CD4-positive, alpha-beta T cell treated with Interleukin-4 for 1 hour (primary cell): ENCODE results near the gene HMGXB3.
"Not testable (repeated sequence)": the region's sequence is repeated elsewhere in the genome, so short reads cannot be mapped to it uniquely, and the experiment has no call there.

Experiments
- DNase-seq, 2 donors: peaks; one replicate each; pipeline ENCODE4 v3.0.0-alpha.2; 2020 to 2022

The HMGXB3 gene

DNA sequence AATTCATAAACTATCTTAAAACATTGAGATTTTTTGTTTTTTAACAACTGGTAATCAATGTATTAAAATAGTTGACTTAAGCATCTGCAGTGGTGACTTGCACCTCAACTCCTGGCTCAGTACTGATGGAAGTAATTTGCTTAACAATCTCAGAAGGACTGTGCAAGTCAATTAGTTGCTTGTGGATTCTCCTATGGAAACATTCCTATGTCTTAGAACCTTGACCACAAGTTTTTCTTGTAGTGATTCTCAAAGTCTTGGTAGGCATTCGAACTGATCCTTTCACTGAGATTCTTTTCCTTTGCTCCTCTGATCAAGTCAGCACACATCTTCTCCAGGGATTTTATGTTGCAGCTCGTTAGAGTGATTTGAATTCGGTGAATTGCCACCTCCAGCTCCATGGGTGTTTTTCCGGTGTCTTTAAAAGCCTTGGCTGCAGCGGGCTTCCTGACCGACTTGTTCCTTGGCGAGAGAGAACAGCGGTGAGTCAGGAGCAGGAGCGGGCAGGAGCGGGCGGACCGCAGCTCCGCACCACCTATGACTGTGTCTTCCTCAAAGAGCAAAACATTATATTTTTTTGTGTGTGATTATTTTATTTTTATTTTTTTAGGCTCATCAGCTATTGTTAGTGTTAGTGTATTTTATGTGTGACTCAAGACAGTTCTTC, 21.1 kb downstream of the HMGXB3 start:
- DNase-seq = no peak

DNA sequence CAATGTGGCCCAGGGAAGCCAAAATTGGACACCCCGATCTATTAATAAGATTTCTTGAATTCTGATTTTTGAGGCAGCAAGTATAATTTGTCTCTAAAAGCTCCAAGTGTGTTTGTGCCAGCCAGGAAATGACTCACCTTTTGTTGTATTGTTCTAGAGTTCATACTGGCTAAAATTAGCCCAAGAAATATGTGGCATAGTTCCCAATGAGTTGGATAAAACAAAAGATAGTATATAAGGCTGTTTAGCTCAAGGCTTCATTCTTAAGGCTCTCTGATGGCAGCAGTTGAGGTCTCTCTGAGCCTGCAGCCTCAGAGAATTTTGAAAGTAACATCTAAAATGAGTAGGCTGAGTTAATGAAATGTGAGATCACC, 21.6 kb downstream of the HMGXB3 start:
- DNase-seq = no peak

DNA sequence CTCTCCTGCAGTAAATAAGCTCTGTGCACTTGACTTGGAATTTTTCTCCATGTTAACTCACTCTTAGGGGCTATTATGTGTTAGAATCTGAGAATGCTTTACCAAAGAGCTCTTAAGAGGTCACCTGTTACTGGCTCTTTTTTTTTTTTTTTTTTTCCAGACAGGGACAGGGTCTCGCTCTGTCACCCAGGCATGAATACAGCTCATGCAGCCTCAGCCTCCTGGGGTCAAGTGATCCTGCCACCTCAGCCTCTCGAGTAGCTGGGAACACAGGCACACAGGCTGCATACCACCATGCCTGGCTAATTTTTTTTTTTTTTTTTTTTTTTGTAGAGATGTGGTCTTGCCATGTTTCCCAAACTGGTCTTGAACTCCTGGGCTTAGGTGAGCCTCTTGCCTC, 22.1 kb downstream of the HMGXB3 start:
- no peak for DNase-seq

GRCh38 chr5:150023136-150023535, 22.6 kb downstream of the HMGXB3 start:
- DNase-seq = no peak

- DNase-seq = no peak
Observed at GRCh38 chr5:150024346-150024984, 23.9 kb downstream of the HMGXB3 start.

GRCh38 chr5:150026682-150027172, 26.2 kb downstream of the HMGXB3 start:
- DNase-seq = no peak

DNA sequence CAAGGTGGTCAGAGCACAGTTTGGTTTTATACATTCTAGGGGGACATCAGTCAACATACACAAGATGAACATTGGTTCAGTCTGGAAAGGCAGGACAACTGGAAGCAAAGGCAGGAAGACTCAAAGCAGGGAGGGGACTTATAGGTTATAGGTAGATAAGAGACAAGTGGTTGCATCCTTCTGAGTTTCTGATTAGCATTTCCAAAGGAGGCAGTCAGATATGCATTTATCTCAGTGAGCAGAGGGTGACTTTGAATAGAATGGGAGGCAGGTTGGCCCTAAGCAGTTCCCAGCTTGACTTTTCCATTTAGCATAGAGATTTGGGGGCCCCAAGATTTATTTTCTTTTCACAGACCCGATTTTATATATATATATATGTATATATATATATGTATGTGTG, 27.5 kb downstream of the HMGXB3 start:
- DNase-seq = not testable (repeated sequence)

DNA sequence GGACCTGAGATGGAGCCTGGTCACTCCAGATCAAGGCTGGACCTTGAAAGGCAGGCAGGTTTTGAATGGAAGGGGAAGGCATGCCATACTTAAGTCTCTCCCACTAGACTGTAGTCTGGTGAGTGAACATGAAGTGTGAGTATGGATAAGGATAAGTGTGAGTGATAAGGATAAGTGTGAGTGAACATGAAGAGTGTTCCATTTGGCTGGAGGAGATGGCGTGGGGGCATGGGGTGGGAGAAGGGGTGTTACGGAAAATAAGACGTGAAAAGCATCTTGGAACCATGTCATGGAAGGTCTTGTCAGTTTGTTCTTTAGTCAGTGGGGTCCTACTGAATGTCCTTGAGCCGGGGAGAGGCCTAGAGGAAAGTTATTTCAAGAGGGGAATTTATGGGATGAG, 32.8 kb downstream of the HMGXB3 start:
- no peak for DNase-seq

- no peak for DNase-seq
Observed at GRCh38 chr5:150034662-150035061, 34.1 kb downstream of the HMGXB3 start.

- no peak for DNase-seq
Observed at GRCh38 chr5:150035139-150035895, 34.8 kb downstream of the HMGXB3 start.

DNA sequence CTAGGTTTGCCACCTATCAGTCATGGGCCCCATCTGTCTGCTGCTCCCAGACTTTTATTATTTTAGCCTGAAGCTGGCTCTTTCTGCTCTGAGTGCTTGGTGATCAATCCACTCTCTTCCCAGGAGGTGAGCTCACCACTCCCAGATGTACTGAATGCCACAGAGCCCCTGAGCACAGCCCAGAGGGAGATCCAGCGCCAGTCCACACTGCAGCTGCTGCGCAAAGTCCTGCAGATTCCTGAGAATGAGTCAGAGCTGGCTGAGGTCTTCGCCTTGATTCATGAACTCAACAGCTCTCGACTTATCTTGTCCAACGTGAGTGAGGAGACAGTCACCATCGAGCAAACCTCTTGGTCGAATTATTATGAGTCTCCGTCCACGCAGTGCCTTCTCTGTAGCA, 36.0 kb downstream of the HMGXB3 start:
- DNase-seq = no peak

DNA sequence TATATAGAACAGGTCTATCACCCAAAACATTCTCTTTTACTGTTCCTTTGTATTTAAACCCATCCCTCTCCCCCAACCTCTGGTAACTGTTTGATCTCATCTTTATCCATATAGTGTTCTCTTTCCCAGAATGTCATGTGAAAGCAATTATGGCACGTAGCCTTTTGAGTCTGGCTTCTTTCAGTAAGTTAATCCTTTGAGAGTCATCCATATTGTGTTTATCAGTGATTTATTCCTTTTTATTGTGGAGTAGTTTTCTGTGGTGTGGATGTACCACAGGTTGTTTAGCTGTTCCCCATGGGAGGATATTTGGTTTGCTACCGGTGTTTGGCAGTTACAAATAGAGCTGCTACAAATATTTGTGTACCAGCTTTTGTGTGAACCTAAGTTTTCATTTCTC, 38.0 kb downstream of the HMGXB3 start:
- no peak for DNase-seq

- no peak for DNase-seq
Observed at GRCh38 chr5:150042459-150042858, 41.9 kb downstream of the HMGXB3 start.

- DNase-seq = no peak
Observed at GRCh38 chr5:150043657-150044328, 43.3 kb downstream of the HMGXB3 start.

GRCh38 chr5:150044329-150044681, 43.8 kb downstream of the HMGXB3 start:
- DNase-seq = no peak

DNA sequence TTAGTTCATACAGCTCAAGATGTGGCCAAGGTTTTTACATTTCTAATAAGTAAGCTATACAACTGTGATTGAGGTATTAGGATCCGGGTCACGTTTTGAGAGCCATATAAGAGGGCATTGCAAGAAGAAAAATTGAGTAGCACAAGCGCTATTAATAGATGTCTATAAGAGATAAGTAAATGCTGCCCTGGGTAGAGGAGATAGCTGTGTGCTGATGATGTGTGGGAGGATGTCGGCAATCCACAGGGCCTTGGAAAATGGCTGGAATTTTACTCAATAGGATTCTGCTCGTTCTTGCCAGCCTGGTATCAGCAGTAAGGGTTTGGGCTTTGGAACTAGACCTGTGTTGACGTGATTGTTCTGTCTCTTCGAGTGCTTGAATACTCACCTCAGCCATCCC, 44.2 kb downstream of the HMGXB3 start:
- no peak for DNase-seq

DNA sequence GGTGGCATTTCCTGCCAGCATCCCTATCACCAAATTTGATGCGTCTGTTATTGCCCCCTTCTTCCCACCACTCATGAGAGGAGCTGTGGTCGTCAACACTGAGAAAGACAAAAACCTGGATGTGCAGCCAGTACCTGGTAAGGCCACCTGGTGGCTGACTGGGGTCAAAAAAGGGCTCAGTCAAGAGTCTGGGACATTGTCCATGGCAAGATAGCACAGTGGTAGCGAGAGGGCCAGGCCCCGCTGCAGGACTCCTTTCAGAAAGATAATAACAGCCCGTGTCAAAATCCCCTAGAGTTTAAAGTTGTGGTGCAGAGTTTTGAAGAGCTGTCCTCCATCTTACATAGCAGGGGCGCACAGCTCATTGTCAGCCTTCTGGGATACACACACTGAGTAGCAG, 45.0 kb downstream of the HMGXB3 start:
- no peak for DNase-seq

GRCh38 chr5:150046031-150046430, 45.5 kb downstream of the HMGXB3 start:
- peak in 1 of 2 donors; percentile 53 for DNase-seq

- DNase-seq = not testable (repeated sequence)
Observed at GRCh38 chr5:150050172-150050811, 49.8 kb downstream of the HMGXB3 start.

GRCh38 chr5:150051657-150052195, 51.2 kb downstream of the HMGXB3 start:
- no peak for DNase-seq

DNA sequence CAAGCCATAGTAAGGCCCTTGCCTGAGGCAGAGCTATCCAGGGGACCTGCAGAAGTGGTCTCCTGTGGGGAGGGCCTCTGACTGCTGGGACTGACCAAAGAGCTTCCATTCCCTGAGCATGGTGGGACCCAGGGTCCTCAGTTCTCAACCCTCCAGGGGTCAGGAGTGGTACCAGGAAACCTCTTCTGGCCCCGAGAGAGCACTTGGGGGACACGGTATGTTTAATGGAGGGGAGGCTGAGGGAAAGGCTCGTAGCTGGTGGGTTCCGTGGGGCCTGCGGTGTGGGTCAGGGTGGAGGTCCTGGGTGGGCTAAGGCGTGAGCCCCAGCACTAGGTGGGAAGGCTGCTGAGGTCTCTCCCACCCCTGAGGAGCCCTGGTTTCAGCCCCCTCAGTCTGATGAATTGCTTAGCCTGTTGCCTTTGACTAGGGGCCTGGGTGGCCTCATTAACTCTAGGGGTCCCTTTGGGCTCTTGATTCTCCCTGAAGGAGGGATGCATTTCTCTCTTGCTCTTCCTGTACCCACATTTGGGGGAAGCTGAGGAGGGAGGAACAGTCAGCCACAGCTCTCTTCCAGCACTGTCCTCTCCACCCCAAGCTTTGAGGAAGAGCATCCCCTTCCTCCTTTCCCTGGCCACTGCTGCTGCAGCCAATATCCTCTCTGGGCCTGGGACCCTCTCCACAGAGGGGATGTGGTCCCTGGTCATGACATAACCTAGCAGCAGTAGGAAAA, 51.9 kb downstream of the HMGXB3 start:
- no peak for DNase-seq
